Urinary bladder (tissue), 4 donors: Measurements from ENCODE around the gene RXRA. TPM values are rescaled to one million over a fixed set of nuclear protein-coding genes. Genes with fewer than 3 reads are reported as not detected.

Source experiments
- DNase-seq: peaks from one replicate; pipeline ENCODE4 v3.0.0-alpha.2; 2015; ENCODE audit errors: extremely low spot score
- H3K27ac ChIP-seq: one replicate; pipeline ENCODE4 v1.5.1; 2013; ENCODE audit warnings: low read depth, mild to moderate bottlenecking, moderate library complexity
- H3K36me3 ChIP-seq: one replicate; pipeline ENCODE4 v1.6.1; 2013; ENCODE audit warnings: mild to moderate bottlenecking, moderate library complexity; ENCODE audit not compliant: insufficient read depth
- H3K4me1 ChIP-seq: one replicate; pipeline ENCODE4 v1.6.1; 2013; ENCODE audit warnings: mild to moderate bottlenecking, moderate library complexity; ENCODE audit not compliant: insufficient read depth
- H3K4me3 ChIP-seq: one replicate; pipeline ENCODE4 v1.5.1; 2013; ENCODE audit warnings: low read depth, low read length
- WGBS: extraction: QIAGEN DNeasy Blood & Tissue Kit; methylation state at CpG from one replicate; pipeline ENCODE4 v1.1.7; 2013; 5-methylcytosine and 5-hydroxymethylcytosine counted together
- polyA plus RNA-seq: library from polyadenylated mRNA; stranded (reverse); fragments of 200-250 nt; gene quantifications from one replicate; pipeline ENCODE4 v1.2.3, GENCODE V29; 2013
- total RNA-seq: library from RNA; depleted of rRNA; stranded (reverse); fragments of >200 nt; gene quantifications from one replicate; pipeline ENCODE4 v1.2.3, GENCODE V29; 2014
- donor health status: healthy with polysubstance abuse.
- donor health status: healthy.

Gene RXRA
- total and polyA plus RNA-seq, 2 donors: 19.7 to 70.6 TPM

- WGBS: 75% methylated on average over 16 of the region's 16 CpGs
- no peaks in the 10 kb centered on the region for H3K4me1 ChIP-seq
- DNase-seq: no peak
Observed at GRCh38 chr9:134440636-134441226, 114.5 kb downstream of the RXRA start.

GRCh38 chr9:134441227-134442084 lies 115.2 kb downstream of the RXRA start:
- no peak for DNase-seq
- 65% methylated on average over 26 of the region's 26 CpGs for WGBS
- Histone ChIP-seq H3K36me3 (peaks cover 2% of the 10 kb centered on the region), H3K4me3 (no peak overlapping the region), H3K27ac (no peak overlapping the region), H3K4me1 (no peaks in the 10 kb centered on the region)

More at GRCh38 chr9:134440636-134441226, 114.5 kb downstream of the RXRA start:
- Histone ChIP-seq H3K4me3 (no peak overlapping the region), H3K36me3 (peaks cover 2% of the 10 kb centered on the region), H3K27ac (no peak overlapping the region)

- 5% methylated on average over 12 of the region's 12 CpGs for WGBS
- Histone ChIP-seq H3K36me3 (peaks cover 1% of the 10 kb centered on the region), H3K4me1 (no peaks in the 10 kb centered on the region), H3K4me3 (no peak overlapping the region), H3K27ac (no peak overlapping the region)
- DNase-seq: no peak
Observed at GRCh38 chr9:134442085-134442474, 115.8 kb downstream of the RXRA start.

GRCh38 chr9:134442486-134443173 lies 116.4 kb downstream of the RXRA start:
- DNase-seq: no peak
- WGBS: 24% methylated on average over 21 of the region's 21 CpGs
- no peak overlapping the region for H3K27ac ChIP-seq
- no peaks in the 10 kb centered on the region for H3K4me1 ChIP-seq
- no peak overlapping the region for H3K4me3 ChIP-seq
- H3K36me3 ChIP-seq: no peaks in the 10 kb centered on the region

GRCh38 chr9:134443174-134444037 lies 117.2 kb downstream of the RXRA start:
- Histone ChIP-seq H3K27ac (no peak overlapping the region), H3K36me3 (no peaks in the 10 kb centered on the region), H3K4me1 (no peaks in the 10 kb centered on the region), H3K4me3 (no peak overlapping the region)
- no peak for DNase-seq
- 16% methylated on average over 27 of the region's 27 CpGs for WGBS

- H3K4me3 ChIP-seq: no peak overlapping the region
- no peak overlapping the region for H3K27ac ChIP-seq
- no peak for DNase-seq
- H3K4me1 ChIP-seq: no peaks in the 10 kb centered on the region
- WGBS: 83% methylated on average over 2 of the region's 2 CpGs
- no peaks in the 10 kb centered on the region for H3K36me3 ChIP-seq
Observed at GRCh38 chr9:134444038-134444315, 117.7 kb downstream of the RXRA start.

GRCh38 chr9:134445000-134445399 lies 118.7 kb downstream of the RXRA start:
- Histone ChIP-seq H3K4me3 (no peak overlapping the region), H3K4me1 (no peaks in the 10 kb centered on the region)
- DNase-seq: no peak

GRCh38 chr9:134449180-134449916 lies 123.1 kb downstream of the RXRA start:
- H3K4me1 ChIP-seq: no peaks in the 10 kb centered on the region
- 21% methylated on average over 10 of the region's 10 CpGs for WGBS
- DNase-seq: peak; percentile 91
- no peak overlapping the region for H3K27ac ChIP-seq
- no peaks in the 10 kb centered on the region for H3K36me3 ChIP-seq
- no peak overlapping the region for H3K4me3 ChIP-seq

More at GRCh38 chr9:134445000-134445399, 118.7 kb downstream of the RXRA start:
- Histone ChIP-seq H3K36me3 (no peaks in the 10 kb centered on the region), H3K27ac (no peak overlapping the region)
- 77% methylated on average over 8 of the region's 8 CpGs for WGBS

GRCh38 chr9:134451700-134452458 lies 125.6 kb downstream of the RXRA start:
- Histone ChIP-seq H3K4me3 (no peak overlapping the region), H3K36me3 (no peaks in the 10 kb centered on the region), H3K27ac (no peak overlapping the region), H3K4me1 (no peaks in the 10 kb centered on the region)
- WGBS: 96% methylated on average over 2 of the region's 2 CpGs
- no peak for DNase-seq

- DNase-seq: no peak
- no peaks in the 10 kb centered on the region for H3K4me1 ChIP-seq
- H3K36me3 ChIP-seq: no peaks in the 10 kb centered on the region
- no peak overlapping the region for H3K4me3 ChIP-seq
- no peak overlapping the region for H3K27ac ChIP-seq
- over 99% methylated on average over 4 of the region's 4 CpGs for WGBS
Observed at GRCh38 chr9:134452728-134453127, 126.5 kb downstream of the RXRA start.

GRCh38 chr9:134453776-134454475 lies 127.7 kb downstream of the RXRA start:
- 86% methylated on average over 23 of the region's 23 CpGs for WGBS
- DNase-seq: no peak
- Histone ChIP-seq H3K27ac (no peak overlapping the region), H3K36me3 (no peaks in the 10 kb centered on the region), H3K4me1 (no peaks in the 10 kb centered on the region), H3K4me3 (no peak overlapping the region)

GRCh38 chr9:134454476-134454857 lies 128.2 kb downstream of the RXRA start:
- DNase-seq: no peak
- no peaks in the 10 kb centered on the region for H3K36me3 ChIP-seq
- H3K4me3 ChIP-seq: no peak overlapping the region
- H3K4me1 ChIP-seq: no peaks in the 10 kb centered on the region
- 84% methylated on average over 5 of the region's 5 CpGs for WGBS
- H3K27ac ChIP-seq: no peak overlapping the region
